SIG-M5 treated with dmso at 0.1 percent for 504 hours (cell line): ENCODE data around the gene HOXA1.
A peak's percentile ranks its signal among the peaks of the same experiment; 100 is the strongest.

Experiments used
- DNase-seq: peaks from one replicate; lab custom pipeline; 2025; ENCODE audit not compliant: unreplicated experiment; lab: John Stamatoyannopoulos, UW

HOXA1 gene

GRCh38 chr7:27094304-27095049, 1.3 kb downstream of the HOXA1 start:
- no peak for DNase-seq

DNA sequence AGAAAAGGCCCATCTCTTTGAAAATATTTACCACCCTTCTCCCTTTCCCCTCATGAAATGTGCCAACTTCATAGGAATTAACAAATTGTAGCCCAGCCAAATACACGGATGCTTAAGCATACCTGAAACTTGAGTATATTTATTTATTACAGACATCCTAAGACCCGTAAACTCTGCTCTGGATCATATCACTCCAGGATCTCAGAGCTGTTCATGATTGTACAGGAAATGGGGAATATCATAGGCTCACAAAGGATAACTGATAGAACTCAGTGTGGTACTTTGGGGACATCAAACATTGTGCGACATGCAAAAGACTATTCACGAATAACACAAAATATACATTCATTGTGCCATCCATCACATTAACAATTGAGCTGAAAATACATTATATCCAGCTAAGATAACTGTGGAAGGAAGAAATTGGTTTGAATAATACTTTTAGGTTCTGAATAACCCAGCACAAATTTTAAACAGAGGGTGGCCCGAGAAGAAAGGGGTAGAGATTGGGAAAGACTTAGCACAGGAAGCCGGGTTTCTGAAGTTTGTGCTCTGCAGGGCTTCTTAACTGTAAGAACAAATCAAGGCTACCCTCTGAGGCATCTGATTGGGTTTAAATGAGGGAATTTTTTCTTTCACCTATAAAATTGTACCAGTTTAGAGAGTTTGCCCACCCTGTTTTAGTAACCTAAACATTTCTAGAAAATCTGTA, 2.5 kb downstream of the HOXA1 start:
- DNase-seq, result no peak

- no peak for DNase-seq
Observed at GRCh38 chr7:27092819-27093110, 3.0 kb downstream of the HOXA1 start.

GRCh38 chr7:27091941-27092818, 3.6 kb downstream of the HOXA1 start:
- no peak for DNase-seq

DNA sequence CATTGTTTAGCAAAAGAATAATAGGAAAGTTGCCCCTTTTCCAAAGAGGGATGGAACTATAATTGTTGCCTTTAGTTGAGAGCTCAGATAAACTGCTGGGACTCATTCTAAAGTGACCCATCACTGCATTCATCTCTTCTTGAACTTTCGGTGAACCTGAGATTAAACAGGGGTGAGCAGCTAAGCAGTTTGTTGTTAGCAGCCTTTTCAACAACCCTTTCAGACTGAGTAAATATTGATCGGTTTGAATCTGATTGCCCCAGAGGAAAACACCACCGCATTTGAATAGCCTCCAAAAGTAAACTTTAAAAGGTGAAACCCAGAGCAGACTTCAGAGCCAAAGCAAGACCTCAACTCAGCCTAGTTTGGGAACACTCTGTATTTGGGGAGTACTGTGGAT, 4.7 kb downstream of the HOXA1 start:
- DNase-seq, result no peak

DNA sequence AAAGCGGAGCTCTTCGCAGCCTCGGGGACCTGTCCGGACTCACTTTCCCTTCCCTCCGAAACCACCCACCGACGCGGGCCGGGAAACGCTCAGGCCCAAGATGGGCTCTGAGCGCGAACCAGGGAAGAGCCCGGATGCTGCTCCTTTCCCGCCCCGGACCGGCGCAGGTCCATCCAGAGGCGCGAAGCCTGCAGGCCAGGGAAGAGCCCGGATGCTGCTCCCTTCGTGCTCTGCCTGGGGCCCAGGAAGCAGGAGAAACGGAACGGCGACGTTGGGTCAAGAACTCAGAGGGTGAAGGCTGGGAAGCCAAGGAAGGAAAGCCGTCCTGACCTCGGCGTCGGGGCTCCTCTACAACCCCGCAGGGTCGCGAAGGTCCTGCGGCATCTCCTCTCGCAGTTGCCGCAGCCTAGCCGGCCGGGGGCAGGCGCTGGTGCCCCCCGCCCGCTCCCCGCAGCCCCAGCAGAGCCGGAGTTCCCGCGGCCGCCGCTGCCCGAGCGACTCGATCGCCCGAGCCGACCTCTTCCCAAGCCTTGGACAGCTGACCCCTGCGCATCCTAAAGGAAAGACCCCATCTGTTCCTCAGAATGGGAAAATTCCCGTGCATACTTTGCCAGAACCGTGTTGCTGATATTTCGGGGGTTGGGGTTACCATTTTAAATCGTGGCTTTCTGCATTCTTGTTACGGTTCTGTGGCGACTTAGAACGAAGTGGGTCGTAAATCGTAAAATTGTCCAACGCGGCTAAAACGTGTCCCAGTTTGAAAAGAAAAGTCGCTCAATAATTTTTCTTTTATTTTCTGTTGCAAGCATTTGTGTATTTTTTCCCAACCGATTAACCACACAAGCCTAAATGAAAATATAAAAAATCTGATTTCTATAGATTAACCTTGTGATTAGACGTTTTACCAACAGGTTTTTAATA, 7.5 kb downstream of the HOXA1 start:
- no peak for DNase-seq

- no peak for DNase-seq
Observed at GRCh38 chr7:27083646-27084045, 12.2 kb downstream of the HOXA1 start.

- DNase-seq, result no peak
Observed at GRCh38 chr7:27082171-27082570, 13.6 kb downstream of the HOXA1 start.

DNA sequence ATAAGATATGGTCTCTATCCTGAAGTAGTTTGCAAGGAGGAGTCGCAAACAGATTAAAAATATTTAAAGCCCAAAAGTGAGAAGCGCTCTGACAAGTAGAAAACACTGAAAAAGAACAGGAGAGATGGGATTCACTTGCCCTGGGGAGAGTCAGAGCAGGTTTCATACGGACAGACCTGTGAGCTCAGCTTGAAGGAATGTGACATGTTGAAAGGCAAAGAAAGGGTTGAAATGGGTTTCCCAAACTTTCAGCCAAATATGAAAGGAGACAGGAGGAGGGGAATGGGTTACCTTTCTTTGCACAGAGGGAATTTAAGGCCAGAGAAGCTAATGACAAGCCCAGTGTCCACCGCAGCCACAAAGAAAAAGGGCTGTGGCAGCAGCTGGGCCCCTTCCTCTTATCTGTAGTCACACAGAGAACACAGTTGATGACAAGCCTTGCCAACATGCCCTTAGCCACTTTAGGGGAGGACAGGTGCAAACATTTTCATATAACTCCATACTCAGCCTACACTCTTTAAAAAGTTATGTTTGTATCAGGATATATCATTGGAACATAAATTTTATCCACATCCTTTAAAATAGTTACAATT, 14.9 kb downstream of the HOXA1 start:
- no peak for DNase-seq

DNA sequence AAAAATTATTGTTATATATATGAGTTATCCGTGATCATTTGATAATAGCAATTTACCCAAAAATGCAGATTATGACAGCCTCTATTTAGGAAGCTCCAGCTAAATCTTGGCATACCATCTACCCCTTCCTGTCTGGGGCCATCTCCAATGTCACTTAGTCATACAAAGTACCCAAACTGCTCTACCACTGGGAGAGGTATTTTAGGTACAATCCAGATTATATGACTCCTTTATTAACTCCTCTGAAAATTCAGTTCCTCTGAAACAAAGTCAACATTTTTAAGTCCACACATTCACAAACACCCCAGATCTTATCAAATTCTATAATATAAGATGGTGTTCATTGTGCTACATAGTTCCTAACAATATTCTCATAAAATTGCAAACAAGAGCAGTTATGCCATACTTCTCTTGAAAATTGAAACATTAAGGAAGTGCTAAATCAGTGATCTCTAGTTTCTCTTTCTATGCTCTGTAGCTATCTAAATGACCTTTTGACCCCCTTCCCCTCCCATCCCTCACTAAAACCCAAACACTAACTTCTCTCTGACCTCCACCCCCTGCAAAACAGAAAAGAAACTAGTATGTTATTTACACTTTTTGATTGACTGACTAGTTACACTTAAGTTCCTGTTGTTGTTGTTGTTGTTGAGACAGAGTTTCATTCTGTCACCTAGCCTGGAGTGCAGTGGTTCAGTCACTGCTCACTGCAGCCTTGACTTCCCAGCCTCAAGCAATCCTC, 16.4 kb downstream of the HOXA1 start:
- DNase-seq, result peak; percentile 64

- no peak for DNase-seq
Observed at GRCh38 chr7:27078616-27079233, 17.1 kb downstream of the HOXA1 start.

DNA sequence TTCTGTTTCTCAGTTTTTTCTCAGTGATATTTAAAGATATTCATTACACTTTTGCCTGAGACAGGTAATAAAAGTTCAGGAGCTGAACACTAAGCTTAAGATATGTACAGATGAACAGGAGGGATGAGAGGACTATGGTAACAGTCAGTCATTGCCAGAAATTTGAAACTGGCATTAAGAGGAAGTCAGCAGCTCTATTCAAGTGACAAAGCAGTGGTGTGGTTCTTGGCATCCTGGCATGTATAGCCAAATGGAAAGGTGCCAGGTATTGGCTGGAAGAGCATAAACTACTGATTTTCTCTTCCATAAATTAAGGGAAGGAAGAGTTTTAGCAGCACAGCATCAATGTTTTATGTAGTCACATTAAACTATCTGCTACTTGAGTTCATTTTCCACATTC, 22.7 kb downstream of the HOXA1 start:
- DNase-seq, result peak; percentile 7

DNA sequence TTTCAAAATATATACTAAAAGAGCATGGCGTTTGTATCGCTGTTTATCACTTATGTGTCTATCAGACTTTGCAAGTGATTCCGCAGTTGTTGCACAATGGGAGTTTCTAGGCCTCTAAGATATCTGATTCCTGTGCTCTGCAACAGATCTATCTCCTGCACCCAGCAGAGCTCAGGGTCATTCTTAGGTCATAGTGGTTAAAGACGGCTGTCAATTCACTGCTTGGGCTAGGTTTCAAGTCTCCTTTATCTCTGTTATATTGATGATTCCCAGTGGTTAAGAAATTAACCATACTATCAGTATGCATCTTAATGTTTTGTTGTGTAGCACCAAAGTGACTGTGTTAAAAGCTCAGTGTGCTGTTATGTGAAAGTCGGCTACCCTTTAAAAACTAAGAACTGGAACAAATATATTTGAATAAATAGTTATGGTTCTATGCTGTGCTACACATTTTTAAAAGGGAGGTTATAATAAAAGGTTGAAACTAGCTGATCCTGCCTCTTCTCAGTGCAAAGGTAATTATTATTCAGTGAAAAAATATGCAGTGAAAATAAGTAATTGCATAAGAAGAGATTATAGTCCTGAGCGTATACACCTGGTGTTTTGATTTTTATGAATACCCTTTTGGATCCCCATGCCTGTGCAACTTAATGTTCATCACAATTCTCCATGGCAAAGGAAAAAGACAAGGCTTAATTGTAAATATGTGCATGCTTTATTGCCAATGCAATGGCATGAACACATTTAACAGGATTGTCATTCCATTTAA, 24.0 kb downstream of the HOXA1 start:
- peak; percentile 70 for DNase-seq

- DNase-seq, result no peak
Observed at GRCh38 chr7:27068259-27068658, 27.5 kb downstream of the HOXA1 start.

DNA sequence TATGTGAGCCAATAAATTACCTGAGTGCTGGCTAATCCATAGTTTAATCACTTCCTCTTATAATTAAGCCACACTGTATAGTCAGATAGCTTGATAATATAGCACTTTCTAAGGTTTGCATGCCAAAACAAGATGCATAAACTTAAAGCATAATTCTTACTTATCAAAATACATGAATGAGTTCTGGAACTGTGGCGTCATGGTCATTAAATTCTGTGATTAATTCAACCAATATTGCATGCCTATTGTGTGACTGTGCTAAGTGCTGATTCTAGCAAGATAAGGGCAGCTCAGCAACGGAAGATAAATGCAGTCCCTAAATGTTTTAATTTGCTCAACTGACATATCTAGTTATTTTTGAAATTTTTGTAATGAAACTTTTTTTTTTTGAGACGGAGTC, 29.7 kb downstream of the HOXA1 start:
- no peak for DNase-seq

GRCh38 chr7:27065709-27066108, 30.1 kb downstream of the HOXA1 start:
- no peak for DNase-seq

DNA sequence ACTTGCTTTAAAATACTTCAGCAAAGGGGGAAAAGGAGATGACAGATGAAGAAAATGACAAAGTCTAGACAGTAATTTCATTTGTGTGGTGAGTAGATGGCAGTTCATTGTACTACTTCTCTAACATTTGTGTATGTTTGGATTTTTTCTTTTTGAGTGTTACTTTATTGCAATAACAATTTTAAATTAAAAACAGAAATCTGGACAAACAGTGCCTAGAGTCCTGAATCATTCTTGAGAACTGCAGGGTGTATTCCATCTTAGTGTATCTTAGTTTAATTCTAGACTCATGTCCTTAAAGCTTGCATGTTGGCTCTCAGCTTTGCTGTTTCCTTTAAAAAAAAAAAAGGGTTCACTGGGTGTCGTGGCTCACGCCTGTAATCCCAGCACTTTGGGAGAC, 31.1 kb downstream of the HOXA1 start:
- DNase-seq, result no peak

GRCh38 chr7:27064159-27064558, 31.6 kb downstream of the HOXA1 start:
- no peak for DNase-seq

- DNase-seq, result no peak
Observed at GRCh38 chr7:27062946-27063345, 32.9 kb downstream of the HOXA1 start.
